ENCODE results near the gene SMARCA1.

The SMARCA1 gene

DNA sequence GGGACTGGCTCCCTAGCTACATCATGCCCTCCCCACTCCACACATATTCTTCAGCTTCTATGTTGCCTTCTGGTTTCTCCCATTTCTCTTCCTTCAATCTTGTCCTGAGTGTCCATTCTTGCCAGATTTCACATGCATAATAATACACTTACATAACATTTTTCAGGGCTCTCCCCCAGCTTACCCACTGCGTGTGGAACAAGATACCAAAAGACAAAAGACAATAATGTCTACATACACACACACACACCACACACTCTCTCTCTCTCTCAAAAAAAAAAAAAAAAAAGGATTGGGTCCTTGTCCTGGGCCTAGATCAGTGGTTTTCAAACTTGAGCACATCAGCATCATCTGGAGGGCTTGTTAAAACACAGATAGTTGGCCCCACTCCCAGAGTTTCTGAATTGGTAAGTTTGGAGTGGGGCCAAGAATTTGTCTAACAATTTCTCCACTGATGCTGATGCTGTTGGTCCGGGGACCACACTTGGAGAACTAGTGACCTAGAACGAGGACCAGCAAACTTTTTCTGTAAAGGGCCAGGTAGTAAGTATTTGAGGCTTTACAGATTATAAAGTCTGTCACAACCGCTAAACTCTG, 6.5 kb upstream of the SMARCA1 start:
- no peak for DNase-seq (ENCODE audit: low read depth in 2 of 2)

DNA sequence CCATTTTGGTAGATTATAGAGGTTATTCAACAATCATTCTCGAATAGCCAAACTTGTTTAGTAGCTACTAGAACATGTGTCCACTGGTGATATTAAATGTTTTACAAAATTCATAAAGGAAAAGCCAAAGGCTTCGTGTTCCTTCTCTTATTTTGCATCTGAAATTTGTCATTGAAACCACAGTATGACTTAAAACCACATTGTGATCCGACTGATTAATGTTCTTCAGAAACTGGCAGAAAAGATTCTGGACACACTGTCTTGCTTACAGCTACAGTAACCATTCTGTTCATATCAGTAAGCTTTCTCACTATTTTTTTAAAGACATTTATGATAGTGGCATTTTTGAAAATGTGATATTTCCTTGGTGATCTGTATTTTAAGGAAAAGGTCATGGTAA, 2.6 kb upstream of the SMARCA1 start:
- DNase-seq (ENCODE audit: low read depth in 2 of 2): no peak

DNA sequence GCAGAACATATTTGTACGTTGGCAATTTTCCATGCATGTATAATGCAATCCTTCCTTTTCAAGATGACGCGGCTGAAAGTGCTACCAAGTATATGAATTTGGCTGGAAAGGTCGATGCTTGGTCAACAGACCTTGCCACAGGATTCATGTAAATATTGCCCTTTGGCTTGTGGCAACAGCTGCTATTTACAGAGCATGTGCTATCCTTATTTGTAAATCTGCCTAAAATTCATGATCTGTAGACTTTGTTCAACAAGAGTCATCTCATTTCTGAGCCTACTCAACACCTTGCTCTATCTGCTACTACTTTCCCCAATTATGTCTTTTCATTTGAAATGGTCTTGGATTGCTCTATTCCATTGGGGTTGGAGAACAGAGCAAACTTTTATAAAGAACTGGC, 1.9 kb upstream of the SMARCA1 start:
- DNase-seq (ENCODE audit: low read depth in 2 of 2): no peak

DNA sequence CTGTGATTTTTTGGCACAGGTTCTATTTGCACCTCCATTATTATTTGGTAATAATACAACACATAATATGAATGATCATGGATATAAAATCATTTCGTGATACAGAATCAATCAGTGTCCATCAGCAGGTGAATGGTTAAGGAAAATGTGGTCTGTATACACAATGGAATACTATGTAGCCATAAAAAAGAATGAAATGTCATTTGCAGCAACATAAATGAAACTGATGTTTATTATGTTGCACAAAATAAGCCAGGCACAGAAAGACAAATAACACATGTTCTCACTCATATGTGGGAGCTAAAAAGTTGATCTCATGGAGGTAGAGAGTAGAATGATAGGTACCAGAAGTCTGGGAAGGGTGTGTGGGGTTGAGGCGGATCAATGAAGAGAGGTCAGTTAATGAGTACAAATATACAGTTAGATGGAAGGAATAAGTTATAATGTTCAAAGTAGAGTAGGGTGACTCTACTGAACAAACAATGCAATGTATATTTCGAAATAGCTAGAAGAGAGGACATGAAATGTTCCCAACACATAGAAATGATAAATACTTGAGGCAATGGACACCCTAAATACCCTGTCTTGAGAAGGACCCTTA, 1.1 kb upstream of the SMARCA1 start:
- DNase-seq (ENCODE audit: low read depth in 2 of 2): no peak

DNA sequence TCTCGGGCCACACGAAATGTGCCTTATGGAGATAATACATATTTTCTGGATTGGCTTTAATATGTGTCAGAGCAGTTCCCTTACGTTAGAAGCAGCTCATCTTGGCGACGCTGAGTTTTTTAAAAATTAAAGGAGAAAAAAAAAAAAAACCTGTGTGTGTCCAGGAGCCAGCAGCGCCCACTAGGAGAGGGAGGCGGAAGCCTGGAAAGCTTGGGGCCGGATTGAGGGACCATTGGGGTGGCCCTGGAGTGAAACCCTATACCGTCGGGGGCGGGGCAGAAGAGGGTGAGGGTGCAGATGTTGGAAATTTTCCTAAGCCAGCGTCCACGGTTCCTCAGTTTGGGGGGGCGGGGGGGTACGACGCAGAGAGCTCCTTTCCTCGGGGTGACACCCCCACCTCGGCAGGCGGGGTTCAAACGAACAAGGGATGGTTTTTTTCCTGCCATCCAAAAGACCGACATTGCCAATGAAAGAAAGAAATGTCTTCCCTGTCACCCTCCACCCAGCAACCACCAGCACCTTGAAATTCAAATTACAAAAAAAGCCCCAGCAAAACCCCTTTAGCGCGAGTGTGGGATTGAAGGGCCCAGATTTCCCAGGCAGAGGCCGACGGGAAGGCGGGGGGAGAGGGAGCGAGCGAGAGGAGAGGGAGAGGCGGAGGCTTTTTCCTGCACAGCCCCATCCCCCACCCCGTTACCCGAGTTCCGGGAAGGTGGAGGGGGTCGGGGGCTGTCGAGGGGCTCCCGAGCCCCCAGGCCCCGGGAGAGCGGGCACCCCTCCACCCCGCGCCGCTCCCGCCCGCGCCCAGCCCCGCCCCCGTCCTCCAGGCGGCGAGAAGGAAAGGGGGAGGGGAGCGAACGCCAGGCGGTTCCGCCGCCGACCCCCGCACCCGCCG, 859 bp downstream of the SMARCA1 start:
- DNase-seq (ENCODE audit: low read depth in 2 of 2): no peak

DNA sequence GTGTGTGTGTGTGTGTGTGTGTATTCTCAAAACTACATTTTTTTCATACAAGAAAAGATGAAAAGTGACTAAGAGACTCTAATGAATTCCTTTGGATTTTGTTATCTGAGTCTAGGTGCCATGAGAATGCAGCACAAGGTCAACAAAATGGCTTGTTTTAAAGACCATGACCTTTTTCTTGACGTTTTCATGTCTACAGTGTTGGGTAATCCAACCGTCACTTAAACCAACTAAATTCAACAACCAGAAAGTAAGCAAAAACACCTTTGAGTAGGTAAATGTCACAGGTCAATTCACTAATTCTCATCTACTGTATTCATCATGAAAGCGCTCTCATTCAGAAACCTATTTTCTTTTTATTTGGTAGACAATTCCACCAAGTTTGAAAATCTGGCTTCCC, 3.1 kb downstream of the SMARCA1 start:
- no peak for DNase-seq (ENCODE audit: low read depth in 2 of 2)

DNA sequence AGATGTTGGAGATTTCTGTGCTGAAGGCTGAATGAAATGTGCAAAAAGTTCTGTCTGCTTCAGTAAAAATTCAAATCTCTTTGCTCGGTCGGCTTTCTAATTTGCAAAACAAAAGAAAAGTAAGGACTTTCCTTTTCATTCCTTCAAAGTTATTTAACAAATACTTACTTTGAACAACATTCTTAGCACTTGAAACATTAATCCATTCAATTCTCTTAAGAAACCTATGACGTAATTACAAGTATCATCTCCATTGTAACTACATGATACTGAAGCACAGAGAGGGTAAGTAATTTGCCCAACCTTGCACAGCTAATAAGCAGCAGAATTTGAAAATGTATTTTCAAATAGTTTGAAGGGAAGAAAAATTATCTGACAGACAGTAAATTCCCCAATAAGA, 6.9 kb downstream of the SMARCA1 start:
- no peak for DNase-seq (ENCODE audit: low read depth in 2 of 2)

DNA sequence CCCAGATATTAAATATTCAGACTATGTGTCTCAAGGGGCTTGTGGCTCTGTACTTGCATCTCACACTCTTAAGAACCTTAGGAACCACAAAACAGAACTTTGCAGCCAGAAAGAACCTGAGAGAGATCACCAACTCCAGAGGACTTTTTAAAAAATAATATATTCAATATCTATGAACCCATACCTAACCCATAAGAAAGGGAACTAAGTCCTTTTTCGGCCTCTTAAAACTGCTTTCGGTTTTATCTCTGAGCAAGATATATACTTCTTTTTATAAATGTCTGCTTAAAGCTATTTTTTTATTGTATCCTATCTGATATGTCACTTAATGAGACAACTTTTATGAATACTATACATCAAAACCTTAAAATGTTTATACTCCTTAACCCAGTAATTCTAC, 10.9 kb downstream of the SMARCA1 start:
- DNase-seq (ENCODE audit: low read depth in 2 of 2): no peak

DNA sequence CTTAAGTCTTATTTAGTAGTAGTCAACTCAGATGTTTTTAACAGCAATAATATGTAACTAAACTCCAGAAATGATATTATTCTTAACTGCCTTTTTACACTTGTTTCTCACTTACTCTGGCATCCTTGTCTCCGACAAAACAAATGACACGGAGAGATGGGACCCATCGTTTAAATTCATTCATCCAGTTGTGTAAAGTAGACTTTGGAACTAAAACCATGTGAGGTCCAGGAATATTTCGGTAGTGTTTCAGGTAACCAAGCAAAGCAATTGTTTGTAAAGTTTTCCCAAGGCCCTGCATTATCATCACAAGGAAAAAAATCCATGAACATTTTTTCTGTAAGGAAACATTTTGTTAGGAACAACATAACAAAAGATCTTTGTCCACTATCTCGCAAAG, 11.6 kb downstream of the SMARCA1 start:
- DNase-seq (ENCODE audit: low read depth in 2 of 2): no peak

DNA sequence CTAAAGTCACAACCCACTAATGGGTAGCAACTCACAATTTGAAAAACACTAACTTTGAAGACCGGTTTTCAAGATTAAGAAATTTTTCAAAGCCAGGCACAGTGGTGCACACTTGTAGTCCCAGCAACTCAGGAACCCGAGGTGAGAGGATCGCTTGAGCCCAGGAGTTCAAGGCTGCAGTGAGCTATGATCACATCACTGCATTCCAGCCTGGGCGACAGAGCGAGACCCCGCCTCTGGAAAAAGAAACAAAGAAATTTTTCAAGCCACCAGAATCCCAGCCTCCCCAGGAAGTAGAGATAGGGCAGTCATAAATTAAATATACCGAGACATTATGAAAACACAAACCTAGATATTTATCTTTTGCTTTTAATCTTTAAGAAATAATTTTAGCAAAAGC, 13.0 kb downstream of the SMARCA1 start:
- DNase-seq (ENCODE audit: low read depth in 2 of 2): no peak

DNA sequence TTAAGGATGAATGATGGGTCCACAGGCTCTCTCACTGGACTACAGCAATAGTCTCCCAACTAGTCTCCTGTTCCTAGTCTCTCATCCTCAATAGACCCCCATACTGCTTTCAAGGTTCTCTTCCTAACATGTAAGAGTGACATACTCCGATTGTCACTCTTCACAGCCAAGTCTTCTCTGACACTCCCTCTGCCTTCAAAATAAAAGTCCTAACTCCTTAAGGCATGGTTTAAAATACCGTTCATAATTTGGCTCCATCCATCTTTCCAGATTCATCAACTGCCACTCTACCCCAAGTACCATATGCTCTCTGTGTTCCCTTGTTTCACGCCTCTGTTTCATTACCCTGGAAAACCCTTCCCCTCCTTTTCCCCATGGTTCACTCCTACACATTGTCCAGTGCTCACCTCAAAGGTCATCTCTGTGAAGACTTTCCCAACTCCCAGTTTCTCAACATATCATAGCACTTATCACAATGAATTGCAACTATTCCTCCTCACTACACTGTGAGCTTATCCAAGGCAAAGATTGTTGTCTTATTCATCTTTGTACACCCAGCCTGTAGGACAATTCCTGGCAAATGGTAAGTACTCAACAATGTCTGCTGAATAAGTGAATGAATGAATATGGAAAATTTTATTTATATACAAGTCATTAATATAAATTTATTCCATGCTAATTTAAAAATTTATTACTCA, 26.0 kb downstream of the SMARCA1 start:
- DNase-seq (ENCODE audit: low read depth in 2 of 2): no peak

DNA sequence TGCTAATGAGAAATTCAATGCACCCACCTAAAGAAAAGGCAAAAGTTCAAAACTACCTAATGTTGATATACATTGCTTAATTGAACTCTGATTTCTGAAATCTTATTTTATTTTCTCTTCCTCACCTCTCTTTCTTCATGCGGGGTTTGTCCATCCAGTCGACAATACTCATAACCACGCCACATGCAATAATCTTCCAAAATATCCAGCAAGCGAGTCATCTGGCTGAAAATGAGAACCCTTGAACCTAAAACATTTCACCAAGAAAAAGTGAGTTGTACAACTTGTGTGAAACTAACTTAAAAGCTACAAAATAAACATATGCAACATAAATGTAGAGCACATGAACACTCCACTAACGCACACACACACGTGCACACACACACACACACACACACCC, 26.7 kb downstream of the SMARCA1 start:
- DNase-seq (ENCODE audit: low read depth in 2 of 2): no peak

DNA sequence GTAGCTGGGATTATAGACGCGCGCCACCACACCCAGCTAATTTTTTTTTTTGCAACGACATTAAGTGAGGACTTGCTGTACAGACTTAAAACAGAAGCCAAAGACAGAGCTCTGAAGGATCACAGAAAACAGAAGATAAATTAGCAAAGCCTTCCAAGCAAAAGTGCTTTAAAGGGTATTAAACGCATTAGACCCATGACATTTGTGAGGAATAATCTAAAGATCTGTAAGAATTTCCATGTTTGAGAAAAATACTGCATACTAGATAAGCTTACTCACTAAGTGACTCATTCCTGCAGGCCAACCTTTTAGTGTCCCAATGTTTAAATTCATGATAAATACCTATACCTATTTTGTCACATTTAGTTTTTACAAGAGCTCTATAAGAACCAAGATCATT, 27.4 kb downstream of the SMARCA1 start:
- DNase-seq (ENCODE audit: low read depth in 2 of 2): no peak

DNA sequence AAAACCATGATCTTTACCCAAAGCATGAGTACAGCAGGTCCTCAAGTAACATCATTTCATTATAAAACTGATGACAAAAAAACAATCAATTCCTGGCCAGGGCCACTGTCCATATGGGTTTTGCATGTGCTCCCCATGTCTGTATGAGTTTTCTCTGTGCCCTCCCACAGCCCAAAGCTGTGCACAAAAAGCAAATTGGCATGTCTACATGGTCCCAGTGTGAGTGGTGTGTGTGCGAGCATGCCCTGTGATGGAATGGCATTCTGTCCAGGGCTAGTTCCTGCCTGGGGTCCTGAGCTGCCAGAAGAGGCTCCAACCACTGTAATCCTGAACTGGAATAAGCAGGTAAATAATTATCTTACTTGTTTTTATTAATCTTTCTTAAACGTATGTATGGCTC, 28.4 kb downstream of the SMARCA1 start:
- DNase-seq (ENCODE audit: low read depth in 2 of 2): no peak

DNA sequence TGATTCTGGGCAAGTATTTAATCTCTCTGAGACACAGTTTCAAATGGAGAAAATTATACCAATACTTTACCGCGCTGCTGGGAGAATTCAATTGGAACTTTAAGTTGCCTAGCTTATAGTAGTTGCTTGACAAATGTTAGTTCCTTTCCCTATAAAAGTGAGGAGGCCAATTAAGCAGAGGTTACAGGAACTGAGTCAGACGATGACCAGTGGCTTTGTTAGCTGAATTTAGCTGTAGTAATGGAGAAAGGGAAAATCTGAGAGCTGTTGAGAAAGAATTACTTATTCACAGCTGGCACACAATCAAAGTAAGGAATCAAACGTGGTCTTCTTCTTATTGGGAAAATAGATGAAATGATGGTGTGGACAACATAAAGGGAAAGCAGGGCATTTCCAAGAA, 29.6 kb downstream of the SMARCA1 start:
- no peak for DNase-seq (ENCODE audit: low read depth in 2 of 2)

DNA sequence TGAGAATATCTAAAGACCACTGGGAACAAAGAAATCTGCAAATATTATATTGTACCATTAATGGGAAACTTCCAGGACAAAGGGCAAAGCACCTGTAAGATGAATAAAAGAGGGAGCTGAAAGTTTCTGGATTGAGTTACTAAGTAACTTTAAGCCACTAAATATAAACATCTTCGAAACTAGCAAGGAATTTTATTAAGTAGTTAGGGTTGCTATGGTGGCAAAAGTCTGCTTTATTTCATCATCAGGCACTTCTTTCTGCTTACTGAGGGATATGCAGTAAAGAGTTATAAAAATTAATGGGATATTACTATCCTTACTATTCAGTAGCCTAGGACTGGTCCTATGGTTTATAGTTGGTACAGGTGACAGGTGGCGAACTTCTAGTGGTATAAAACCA, 33.0 kb downstream of the SMARCA1 start:
- DNase-seq (ENCODE audit: low read depth in 2 of 2): no peak

DNA sequence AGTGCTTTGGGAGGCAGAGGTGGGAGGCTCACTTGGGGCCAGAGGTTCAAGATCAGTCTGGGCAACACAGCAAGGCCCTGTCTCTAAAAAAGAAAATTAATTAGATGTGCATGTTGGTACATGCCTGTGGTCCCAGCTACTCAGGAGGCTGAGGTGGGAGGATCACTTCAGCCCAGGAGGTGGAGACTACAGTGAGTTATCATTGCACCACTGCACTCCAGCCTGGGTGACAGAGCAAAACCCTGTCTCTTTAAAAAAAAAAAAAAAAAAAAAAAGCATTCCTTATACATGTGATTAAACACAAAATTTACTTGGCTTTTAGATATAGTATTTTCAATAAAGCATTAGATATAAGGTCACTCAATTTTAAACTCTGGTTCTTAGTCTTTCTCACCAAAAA, 34.9 kb downstream of the SMARCA1 start:
- DNase-seq (ENCODE audit: low read depth in 2 of 2): no peak

DNA sequence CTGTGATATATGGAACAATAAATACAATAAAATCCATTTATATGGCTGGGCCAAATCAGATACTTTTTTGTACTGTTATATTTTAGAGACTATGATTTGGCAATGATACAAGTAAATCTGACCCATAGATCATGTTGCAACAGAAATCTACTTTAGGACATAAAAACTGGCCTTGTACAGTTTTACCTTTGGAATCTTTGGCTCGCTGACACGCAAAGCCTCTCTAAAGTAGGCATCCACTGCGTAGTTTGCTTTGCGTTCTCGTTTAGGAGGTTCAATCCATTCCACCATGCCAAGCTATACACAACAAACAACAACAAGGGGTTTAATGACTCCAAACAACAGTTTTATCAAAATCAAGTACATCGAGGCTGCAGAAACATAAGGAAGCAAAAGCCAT, 42.4 kb downstream of the SMARCA1 start:
- DNase-seq (ENCODE audit: low read depth in 2 of 2): no peak

DNA sequence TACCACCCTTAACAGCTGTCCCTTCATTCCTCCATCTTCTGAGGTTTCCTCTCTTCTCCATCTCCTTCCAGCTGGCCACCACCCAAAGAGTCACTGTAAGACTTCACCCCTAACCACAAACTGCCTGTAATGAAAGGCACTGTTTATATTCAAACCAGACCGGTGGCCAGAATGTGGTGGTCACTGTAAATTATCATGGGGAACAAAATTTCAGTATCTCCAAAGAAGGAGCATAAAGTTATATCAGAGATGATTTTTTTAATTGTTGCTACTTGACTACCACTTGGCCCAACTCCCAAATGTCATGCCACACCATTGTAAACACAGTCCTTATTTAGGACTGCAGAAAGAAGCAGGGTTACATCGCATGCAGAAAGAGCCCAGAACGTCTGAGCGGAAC, 44.8 kb downstream of the SMARCA1 start:
- no peak for DNase-seq (ENCODE audit: low read depth in 2 of 2)

DNA sequence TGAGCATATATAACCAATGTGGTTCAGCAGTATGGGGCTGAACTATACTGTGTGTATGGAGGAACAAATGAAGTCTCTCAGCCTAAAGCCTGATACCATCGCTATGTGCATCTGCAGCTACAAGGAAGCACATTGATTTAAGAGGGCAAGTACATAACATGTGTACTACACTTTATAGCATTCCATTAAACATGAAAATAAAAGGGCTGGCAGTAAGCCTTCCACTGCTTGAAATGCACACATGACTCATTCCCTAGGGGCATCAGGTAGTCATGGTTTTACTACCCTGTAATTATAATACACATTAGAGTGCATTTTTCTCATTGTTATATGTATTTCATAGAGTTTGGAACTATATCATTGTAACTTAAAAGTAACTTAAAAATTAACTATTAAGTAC, 51.2 kb downstream of the SMARCA1 start:
- DNase-seq (ENCODE audit: low read depth in 2 of 2): no peak

DNA sequence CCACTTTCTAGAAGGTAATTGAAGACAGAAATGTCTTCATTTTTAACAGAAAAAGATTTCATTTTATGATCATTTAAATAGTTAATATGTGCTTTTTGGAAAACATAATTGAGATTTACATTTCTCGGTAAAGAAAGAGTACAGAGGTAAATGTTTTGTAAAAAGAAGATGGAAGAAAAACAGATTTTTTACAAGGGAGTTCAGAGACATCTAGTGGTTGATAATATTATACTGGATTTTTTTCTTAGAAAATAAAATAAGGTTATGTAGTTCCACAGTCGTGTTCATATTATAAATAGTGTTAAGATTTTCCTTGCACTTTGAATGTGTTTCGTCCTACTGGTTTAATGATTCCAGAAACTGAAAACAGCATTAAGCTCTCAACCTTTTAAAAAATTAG, 60.6 kb downstream of the SMARCA1 start:
- no peak for DNase-seq (ENCODE audit: low read depth in 2 of 2)

DNA sequence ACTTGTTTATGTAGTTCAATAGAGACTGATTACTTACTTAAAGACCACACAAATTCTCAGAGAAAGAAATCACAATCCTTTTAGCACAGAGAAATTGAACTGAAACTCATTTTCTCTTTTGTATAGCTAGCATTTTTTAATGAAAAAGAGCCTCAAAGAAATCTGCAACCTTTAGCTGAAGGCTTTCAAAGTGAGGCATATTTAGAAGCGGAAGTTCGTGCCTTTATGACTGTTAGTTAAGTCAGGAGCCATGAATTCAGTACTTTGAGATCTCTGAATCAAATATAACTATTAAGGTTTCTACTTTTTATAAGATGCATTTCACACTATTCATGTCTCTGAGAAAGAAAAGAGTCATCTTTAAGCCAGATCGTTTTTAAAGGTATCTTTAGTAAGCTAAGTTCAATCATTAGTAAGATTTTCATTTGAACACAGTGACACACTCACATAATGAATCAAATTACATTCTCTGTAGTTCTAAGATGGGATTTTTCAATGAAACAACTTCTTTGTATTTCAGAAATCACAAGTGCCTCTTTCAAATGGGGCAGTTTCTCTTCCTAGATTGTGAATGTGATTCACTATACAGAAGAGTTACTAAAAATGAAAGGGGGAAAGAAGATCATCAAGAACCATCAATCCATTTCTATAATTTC, 61.4 kb downstream of the SMARCA1 start:
- no peak for DNase-seq (ENCODE audit: low read depth in 2 of 2)

Measured in stimulated activated CD8-positive, alpha-beta memory T cell treated with anti-CD3 and anti-CD28 coated beads, Interleukin-15, amount 100 ng/mL, for 48 hours (primary cell).